Stimulated activated CD4-positive, alpha-beta T cell treated with anti-CD3 and anti-CD28 coated beads, Interleukin-12 subunit alpha, Interleukin-12 subunit beta, amount 100 ng/mL, for 48 hours (primary cell): Measurements from ENCODE around the gene ARPP21.

Experiments used
- DNase-seq, 3 donors: peaks; one replicate each; pipeline ENCODE4 v3.0.0-alpha.2; 2020; ENCODE audit warnings: low read depth in 2 of 3, low spot score in 1 of 3

Gene ARPP21

GRCh38 chr3:35675206-35675605 lies 35.9 kb downstream of the ARPP21 start:
- DNase-seq = no peak

DNA sequence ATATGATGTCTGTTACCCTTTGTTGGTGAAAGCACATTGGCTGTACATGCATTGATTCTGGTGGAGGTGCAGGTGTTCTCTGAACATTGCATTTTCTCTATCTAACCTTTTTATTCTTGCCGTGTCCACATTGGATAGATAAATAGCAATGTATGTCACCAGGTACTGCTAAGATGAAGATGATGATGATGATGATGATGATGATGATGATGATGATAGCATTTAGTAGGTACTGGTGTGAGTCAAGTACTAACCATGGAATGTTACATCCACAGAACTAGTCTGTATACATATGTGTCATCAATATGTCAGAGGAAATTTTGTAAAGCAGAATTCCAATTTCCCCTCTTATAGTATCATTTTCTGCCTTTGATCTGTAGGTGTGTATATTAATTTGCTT lies 36.3 kb downstream of the ARPP21 start:
- DNase-seq = no peak

DNA sequence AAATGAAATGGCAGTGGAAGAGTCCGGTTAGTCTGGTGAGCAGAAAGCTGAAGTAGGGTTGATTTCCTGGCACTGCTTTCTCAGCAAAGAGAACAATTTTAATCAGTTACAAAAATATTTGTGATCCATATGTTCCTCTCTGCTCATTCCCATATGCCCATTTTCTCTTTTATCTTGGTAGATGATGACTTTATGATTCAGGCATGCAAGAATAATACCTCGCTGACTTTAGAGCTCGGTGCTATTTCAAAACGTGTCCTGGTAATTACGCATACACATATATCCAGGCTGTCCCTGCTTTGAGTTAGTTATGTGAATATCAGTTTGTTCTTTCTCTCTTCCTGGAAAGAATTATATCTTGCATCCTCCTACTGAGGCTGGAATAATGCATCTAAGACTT lies 38.5 kb downstream of the ARPP21 start:
- no peak for DNase-seq

- no peak for DNase-seq
These were observed 39.4 kb downstream of the ARPP21 start for GRCh38 chr3:35678643-35679161.

- DNase-seq = no peak
These were observed 40.2 kb downstream of the ARPP21 start for GRCh38 chr3:35679409-35680080.

DNA sequence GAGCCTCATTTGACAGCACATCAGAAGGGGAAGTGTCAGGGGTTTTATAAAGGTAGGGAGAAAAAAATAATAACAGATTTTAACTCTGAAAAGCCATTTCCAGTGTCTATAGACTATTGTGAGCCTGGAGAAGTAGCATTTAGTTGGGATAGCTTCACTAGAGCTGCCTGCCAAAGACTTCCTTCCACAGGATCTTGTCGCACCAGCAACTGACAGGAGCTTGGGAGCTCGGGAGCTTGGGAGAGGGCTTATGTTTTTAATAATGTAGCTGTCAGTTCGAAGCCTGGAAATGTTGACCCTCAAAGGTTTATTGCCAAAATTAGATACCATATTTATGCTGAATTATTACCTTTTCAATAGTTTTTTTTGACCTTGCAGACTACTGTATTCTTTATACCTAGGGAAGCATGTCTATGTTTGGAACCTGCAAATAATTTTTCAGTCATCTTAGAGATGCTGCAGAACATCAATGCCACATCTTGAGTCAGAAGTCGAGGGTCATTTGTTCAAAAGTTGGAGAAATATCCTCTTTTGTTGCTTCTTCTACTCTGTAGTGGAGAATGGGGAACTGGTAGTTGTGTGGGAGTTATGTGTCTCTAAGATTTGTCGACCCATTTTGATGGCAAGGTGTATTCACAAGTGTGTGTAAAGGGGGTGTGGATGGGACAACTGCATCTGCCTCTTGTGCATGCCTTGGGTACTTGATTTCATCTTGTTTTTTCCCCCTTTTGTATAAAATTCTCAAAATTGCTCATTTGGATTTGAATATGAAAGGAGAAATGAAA lies 41.7 kb downstream of the ARPP21 start:
- DNase-seq = no peak

GRCh38 chr3:35685153-35685552 lies 45.8 kb downstream of the ARPP21 start:
- DNase-seq = no peak

- DNase-seq = no peak
These were observed 49.5 kb downstream of the ARPP21 start for GRCh38 chr3:35688826-35689225.

GRCh38 chr3:35690271-35690670 lies 50.9 kb downstream of the ARPP21 start:
- no peak for DNase-seq

DNA sequence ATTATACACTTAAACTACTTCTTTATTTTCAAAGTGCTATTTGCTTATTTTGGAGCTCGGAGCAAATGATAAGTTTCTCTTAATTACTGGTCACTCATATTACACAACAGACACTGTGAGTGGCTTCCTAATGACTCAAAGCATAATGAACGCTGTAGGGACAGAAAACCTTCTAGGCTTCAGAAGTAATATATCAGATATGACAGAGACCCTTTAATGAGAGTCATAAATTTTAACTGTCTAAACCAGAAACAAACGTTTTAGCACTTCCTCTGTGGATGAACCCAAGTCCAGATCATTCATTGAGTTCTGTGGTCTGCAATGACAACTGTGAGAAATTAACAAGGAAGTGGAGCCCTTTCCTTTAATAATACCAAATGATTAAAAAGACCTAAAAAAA lies 66.6 kb downstream of the ARPP21 start:
- DNase-seq = no peak

- no peak for DNase-seq
These were observed 68.6 kb downstream of the ARPP21 start for GRCh38 chr3:35707904-35708303.

DNA sequence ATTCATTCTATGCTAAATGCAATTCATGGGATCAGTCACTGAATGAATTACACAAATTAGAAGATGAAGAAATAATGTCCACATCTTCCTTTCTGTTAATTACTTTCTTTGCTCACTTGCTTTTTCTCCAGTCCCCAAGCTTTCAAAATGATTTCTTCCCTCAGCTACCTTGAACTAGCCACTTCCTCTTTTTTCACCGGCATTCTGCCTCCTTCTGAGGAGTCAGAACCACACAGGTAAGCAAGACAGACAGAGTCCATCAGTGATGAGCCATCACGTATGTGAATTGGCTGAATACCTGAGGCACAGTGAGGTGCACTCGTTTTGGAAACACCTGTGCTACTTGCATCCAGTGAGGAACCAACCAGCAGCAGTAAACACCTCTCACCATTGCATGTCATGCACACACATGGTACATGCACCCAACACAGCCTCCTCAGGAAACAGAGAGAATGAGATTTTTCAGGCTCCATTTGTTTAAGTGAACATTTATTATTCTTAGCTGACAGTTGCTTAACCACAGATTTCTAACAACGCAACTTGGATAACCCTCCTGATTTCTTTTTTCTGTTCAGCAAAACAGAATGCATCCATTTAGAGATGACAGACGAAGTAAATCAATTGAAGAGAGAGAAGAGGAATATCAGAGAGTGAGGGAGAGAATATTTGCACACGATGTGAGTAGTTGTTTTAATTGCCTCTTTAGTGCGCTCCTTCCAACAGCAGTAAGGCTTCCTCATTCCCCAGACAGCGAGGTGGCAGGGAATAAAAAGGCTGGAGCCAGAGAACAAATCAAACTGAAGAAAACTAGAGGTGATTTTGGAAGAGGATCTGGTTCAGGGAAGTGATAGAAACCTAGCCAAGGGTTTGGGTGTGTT lies 69.3 kb downstream of the ARPP21 start:
- DNase-seq = no peak

DNA sequence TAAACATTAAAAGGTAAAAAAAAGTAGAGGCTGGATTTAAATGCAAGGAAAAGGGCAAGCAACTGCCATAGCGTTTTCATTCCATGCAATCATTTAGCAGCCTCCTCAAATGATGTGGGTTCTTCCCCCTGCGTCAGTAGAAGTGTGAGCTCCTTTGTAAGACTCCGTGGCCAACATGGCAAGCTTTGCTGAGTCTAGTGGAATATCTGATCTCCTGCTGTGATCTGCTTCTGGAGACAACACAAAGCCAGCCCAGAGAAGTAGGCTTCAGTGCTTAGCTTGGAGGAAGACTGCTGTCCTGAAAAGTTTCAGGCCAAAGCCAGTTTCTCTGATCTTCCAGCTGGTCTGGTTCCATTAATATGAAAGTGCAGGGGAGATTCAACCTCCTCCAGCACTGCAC lies 70.4 kb downstream of the ARPP21 start:
- DNase-seq = no peak

DNA sequence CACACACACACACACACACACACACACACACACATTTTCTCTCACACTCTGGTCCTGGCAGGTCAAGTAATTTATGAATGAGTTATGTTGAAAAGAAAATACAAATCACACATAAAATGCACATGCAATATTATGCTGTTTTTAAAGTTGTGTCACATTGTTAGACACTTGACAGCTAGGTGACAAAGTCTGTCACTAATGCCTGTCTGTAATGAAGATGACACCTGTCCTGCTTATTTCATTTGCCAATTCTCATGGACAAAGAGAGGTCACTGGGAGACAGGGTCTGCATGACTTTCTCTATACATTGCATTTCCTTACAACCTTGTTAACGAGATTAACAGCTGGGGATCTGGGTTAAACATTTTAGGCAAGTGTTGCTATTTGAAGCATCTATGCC lies 71.2 kb downstream of the ARPP21 start:
- DNase-seq = no peak

GRCh38 chr3:35718921-35719320 lies 79.6 kb downstream of the ARPP21 start:
- DNase-seq = no peak

DNA sequence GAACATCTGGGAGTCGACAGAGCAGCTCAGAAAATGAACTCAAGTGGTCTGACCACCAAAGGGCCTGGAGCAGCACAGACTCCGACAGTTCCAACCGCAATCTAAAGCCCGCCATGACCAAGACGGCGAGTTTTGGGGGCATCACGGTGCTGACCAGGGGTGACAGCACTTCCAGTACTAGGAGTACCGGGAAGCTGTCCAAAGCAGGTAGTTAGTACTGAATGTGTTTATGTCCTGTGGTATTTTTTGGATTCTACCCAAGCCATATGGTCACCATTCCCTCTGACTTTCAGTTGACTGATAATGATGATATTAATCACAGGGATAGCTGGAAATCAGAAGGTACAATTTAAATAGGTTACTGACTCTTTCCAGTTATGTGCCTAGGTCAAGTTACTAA lies 82.3 kb downstream of the ARPP21 start:
- no peak for DNase-seq

DNA sequence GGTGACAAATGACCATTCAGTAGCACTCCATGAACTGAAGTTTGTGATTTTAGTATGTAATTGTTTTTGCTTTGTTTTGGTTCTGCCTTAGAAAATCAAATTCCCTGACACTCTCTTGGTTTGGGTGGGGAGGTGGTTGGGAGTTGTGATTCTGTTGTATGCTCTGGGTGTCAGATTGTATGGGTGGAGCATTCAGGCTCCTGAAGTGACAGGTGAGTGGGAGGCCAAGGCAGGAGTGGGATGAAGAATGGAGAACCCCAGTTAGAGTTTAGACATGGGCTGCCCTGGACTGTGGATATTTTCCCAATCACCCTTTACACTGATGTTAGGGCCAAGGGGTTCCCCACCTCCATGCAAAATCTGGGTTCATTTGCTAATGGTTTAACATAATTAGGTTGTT lies 83.6 kb downstream of the ARPP21 start:
- no peak for DNase-seq

DNA sequence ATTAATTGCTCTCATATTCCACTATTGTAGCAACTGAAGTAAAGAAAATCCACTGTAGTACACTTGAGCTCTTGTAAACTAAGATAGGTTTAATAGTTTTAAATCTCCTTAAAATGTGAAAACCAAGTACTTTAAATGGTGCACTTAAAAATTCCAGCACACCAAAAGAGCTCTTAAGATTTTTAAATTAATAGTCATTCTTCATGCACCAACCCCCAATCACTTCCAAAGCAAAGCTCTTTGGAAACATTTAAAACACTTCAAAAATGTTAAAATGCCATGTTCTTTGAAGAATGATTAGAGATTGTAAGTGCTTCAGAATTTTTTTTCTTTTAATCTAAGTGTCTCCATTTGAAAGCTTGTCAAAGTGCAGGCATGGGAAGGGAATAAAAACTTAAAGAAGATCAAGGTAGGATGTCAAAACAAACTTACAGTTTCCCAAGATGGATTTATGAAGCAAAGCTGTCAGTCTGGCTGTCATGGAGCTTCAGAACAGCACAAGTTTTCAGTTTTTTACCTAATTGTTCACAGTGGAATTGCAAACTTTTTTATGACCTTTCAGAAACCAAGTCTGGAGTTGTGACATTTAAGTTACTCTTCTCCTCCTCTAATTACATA lies 84.3 kb downstream of the ARPP21 start:
- no peak for DNase-seq

- no peak for DNase-seq
These were observed 84.8 kb downstream of the ARPP21 start for GRCh38 chr3:35724106-35724505.

GRCh38 chr3:35727179-35727578 lies 87.9 kb downstream of the ARPP21 start:
- no peak for DNase-seq

DNA sequence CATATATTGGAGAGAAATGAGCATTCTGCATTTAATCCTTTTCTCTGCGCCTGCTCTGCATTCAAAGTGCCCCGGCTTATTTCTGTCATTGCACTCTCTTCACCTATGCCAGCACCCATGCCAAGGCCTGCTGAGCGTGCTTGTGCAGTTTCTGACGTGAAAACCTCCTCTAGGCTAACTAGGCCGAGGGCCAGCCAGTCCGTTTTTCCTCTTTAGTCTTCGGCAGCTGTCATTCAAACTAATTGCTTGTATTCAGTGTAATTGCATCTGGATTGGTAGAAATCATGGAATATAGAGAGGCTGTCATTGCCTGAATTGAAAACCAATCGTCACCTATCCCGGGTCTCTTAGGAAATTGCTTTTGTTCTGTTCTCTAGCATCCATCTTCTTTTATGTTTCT lies 94.0 kb downstream of the ARPP21 start:
- no peak for DNase-seq
